HG03135 (cell line): ENCODE results near the gene IGFBP3.
"Not testable (repeated sequence)": the region's sequence is repeated elsewhere in the genome, so short reads cannot be mapped to it uniquely, and the experiment has no call there.

Source experiments
- ATAC-seq: cut with Tn5 transposase; IDR thresholded peaks from one replicate; pipeline ENCODE4 v1.9.1; 2021; ENCODE audit warnings: mild to moderate bottlenecking, moderate library complexity; ENCODE audit not compliant: unreplicated experiment

IGFBP3 gene

GRCh38 chr7:45920502-45921380 is at the start of gene IGFBP3:
IGFBP3 (minus strand) TSS chr7:45921272; CDS start chr7:45921140, 132 bp downstream.
- ATAC-seq, result no peak

DNA sequence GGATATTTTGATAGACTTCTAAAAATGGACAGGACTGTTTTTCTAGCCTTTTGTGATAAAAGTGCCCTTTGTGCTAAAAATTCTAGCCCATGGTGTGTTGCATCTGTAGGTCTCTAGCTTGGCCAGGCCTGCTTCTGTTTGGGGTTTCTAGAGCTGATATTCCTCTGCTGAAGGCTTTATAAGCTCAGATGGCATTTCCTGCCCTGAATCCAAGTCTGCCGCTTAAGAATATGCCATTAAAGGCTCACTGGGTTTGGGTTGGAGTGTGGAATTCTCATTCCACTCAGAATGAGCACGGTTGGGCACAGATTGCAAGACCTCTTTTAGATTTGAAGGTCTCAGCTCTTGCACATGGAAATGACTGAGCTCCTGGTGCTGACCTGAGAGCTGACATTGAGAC is 49.4 kb upstream of the IGFBP3 start:
- ATAC-seq, result no peak

DNA sequence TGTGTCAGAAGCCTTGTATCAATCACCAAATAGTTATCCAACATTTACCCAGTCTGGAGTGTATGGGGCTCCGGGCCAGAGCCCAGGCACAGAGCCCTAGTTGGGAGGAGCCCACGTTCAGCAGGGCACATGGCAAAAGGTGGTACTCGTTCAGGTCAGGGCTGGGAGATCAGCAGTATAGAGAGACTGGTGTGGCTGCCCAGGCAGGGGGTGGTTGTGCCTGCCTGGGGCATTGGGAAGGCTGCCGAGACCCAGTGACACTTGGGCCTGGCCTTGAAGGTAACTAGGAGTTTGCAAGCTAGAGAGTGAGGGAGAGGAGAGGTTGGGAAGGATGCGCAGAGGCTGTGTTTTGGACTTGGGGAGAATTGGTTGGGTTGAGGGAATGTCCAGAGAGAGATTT is 48.9 kb upstream of the IGFBP3 start:
- no peak for ATAC-seq

GRCh38 chr7:45968856-45969541 is 47.9 kb upstream of the IGFBP3 start:
- ATAC-seq, result no peak

GRCh38 chr7:45968312-45968711 is 47.2 kb upstream of the IGFBP3 start:
- no peak for ATAC-seq

DNA sequence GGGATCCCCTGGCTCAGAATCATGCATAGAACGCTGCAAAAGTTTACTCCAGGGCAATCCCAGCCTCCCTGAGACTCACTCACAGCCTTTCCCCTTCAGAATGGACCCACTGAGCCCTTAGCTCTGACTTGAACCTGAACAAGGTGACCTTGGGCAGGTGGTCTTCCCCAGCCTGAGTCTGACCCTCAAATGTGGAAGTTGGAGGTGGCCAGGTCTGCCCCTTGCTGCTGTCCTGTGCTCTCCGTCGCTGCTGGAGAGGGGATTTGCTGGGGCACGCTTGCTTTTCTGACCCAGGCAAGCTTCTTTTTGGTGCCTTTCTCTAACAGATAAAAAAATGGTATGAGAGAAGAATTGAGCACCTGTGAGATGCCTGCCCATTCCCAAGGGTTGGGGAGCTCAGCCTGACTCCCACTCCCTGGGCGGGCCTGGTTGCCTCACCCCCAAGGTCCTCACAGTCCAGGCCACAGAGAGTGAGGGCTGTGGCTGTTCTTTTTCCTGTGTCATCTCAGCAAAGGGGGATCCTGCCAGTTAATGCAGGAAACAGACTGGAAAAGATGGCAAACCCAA is 46.6 kb upstream of the IGFBP3 start:
- no peak for ATAC-seq

DNA sequence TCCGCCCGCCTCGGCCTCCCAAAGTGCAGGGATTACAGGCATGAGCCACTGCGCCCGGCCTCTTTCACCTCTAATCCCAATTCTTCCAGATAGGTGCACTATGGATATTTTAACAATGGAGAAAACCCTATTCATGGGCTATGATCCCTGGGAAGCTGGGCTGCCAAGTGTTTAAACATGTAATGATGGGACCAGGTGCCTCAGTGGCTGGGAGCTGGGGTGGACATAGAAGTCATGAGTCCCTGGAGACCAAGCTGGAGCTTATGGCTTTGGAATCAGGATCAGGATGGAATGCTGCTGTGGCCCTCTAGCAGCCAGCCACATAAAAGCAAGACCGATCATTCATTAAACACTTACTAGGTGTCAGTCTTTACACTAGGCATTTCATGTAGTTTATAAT is 41.8 kb upstream of the IGFBP3 start:
- ATAC-seq, result no peak

- ATAC-seq, result no peak
Observed at GRCh38 chr7:45957721-45958120, 36.6 kb upstream of the IGFBP3 start.

GRCh38 chr7:45955286-45955685 is 34.2 kb upstream of the IGFBP3 start:
- no peak for ATAC-seq

DNA sequence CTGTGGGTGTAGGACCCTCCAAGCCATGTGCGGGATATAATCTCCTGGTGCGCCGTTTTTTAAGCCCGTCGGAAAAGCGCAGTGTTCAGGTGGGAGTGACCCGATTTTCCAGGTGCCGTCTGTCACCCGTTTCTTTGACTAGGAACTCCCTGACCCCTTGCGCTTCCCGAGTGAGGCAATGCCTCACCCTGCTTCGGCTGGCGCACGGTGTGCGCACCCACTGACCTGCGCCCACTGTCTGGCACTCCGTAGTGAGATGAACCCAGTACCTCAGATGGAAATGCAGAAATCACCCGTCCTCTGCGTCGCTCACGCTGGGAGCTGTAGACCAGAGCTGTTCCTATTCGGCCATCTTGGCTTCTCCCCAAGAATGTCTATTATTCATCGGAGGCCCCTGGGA is 32.0 kb upstream of the IGFBP3 start:
- ATAC-seq, result not testable (repeated sequence)

DNA sequence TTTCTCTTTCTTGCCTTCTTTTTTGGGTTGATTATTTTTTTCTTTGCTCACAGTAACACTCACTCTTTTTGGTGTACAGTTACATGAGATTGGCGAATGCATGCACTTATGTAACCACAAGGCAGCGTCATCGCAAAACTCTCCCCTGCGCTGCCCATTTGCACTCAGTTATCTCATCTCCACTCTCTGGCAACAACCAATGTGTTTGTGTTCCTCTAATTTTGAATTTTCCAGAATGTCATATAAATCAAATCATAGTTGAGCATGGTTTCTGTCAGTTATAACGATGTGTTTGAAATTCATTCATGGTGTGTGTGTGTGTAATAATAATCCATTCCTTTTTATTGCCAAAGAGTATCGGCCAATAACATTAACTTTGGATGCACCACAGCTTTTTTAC is 23.0 kb upstream of the IGFBP3 start:
- ATAC-seq, result no peak

- no peak for ATAC-seq
Observed at GRCh38 chr7:45940939-45941338, 19.9 kb upstream of the IGFBP3 start.

DNA sequence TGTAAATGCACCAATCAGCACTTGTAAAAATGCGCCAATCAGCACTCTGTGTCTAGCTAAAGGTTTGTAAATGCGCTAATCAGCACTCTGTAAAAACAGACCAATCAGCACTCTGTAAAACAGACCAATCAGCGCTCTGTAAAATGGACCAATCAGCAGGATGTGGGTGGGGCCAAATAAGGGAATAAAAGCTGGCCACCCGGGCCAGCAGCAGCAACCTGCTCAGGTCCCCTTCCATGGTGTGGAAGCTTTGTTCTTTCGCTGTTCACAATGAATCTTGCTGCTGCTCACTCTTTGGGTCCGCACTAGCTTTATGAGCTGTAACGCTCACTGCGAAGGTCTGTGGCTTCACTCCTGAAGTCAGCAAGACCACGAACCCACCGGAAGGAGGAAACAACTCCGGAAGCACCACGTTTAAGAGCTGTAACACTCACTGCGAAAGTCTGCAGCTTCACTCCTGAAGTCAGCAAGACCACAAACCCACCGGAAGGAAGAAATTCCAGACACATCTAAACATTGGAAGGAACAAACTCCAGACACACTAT is 19.2 kb upstream of the IGFBP3 start:
- ATAC-seq, result not testable (repeated sequence)

DNA sequence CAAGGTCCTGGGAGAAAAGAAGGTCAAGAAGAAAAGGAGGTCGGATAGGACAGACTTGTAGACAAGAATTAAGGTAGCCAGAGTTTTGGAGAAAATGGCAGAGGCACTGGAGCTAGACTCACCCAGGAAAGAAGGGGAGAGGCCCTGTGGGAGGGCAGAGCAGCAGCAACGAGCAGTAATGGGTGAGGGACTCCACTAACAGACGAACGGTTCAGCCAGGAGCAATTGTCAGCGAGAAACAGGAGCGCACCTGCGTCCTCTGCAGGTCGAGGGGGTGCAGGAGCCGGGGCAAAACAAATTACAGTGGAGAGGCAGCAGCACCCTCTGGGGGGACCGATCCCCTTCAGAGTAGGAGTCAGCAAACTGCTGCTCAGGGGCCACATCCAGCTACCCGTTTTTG is 18.5 kb upstream of the IGFBP3 start:
- ATAC-seq, result no peak

DNA sequence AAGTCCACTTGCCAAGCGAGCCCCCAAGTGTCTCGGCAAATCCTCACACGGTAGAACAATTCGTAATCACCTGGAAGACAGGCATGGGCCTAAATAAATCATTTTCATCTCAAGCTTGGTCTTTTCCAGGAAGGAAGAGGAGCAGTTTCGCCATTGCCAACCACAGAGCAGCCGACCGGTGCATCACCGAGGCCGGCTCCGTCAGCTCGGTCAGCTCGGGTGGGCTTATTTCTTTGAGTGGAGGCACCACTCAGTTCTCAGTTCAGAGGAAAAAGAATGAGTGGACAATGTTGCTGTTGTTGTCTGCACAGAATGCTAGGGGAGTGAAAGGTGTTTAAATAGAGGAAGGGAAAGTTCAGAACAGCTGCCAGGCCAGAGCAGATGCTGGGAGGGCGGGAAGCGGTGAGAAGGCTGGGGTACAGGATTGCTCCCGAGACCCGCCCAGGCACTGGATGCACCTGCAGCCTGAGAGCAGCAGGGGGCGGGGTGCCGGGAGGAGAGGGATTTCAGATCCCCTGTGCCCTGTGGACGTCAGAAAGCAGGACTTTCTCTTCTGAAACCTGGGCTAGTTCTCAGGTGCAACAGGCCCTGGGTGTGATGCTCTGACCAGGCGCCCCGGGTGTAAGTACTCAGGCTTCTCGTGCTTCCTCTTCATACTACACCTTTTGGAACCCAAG is 17.7 kb upstream of the IGFBP3 start:
- no peak for ATAC-seq

DNA sequence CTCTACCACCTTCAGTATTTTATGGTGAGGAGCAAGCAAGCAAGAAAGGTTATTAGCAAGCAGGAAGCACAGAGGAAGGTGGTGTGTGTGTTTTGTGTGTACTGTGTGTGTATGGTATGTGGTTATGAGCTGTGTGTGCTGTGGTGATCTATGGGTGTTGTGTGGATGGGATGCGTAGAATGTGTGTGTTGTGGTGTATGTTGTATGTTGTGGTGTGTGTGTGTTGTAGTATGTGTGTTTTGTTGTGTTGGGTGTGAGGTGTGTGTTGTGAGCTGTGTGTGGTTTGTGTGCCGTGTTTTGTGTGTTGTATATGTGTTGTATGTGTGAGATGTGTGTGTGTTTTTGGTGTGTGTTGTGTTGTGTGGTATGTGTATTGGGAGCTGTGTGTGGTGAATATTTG is 16.8 kb upstream of the IGFBP3 start:
- no peak for ATAC-seq

DNA sequence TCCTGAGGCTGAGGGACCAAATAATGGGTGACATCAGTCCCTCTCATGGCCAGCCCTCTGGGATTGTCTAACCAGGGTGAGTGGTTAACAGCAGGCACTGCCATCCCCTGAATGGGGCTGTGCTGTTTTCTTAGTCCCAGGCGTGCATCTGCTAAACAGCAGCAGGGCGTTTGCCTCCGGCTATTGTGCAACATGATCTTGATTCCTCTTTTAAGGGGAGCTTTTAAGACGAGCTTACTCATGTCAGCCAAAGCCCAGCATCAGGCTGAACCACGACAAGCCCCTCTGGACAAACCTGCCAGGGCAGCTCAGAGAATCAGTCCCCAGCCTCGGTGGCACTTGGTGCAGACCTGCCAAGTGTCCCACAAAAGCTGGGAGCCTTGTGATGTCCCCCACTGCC is 16.2 kb upstream of the IGFBP3 start:
- no peak for ATAC-seq

GRCh38 chr7:45930967-45931366 is 9.9 kb upstream of the IGFBP3 start:
- no peak for ATAC-seq

- ATAC-seq, result no peak
Observed at GRCh38 chr7:45927721-45928120, 6.6 kb upstream of the IGFBP3 start.

GRCh38 chr7:45924283-45924682 is 3.2 kb upstream of the IGFBP3 start:
- ATAC-seq, result no peak

DNA sequence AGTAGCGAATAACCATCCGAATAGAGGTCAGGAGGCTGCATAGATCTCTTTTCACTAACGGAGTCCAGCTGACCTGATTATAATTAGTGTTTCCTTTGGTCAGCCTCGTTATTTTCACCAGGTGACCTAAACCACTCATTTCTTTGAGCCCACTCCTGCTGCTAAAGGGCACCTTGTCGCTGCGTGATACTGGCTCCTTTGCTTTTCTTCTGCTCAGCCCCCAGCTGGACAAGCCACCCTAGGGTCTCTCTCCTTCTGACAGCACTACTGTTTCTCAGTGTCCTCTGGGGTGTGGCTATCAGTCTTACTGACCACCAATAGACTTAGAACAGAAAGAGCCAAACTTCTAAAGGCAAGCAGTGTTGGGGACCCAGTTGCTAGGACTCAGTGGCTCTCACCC is 2.7 kb upstream of the IGFBP3 start:
- no peak for ATAC-seq
